Endothelial cell of umbilical vein (primary cell): ENCODE results near the gene ARHGAP31.

Source experiments
- EZH2 ChIP-seq: IDR thresholded peaks from 2 replicates; pipeline ENCODE4 v1.6.1; 2012; ENCODE audit warnings: borderline replicate concordance, low read depth, mild to moderate bottlenecking, moderate library complexity, low read length, inconsistent platforms; ENCODE audit not compliant: severe bottlenecking
- FOS ChIP-seq: IDR thresholded peaks from 2 replicates; pipeline ENCODE4 v1.6.1; 2011; ENCODE audit warnings: mild to moderate bottlenecking, low read length, moderate library complexity, borderline replicate concordance; ENCODE audit not compliant: insufficient read depth
- GATA2 ChIP-seq: IDR thresholded peaks from 2 replicates; pipeline ENCODE4 v1.7.0; 2011; ENCODE audit warnings: low read depth, mild to moderate bottlenecking, moderate library complexity, mixed read lengths, low read length; ENCODE audit not compliant: insufficient read length, insufficient read depth
- MYC ChIP-seq: IDR thresholded peaks from one replicate; pipeline ENCODE4 v1.6.1; 2011; ENCODE audit warnings: mild to moderate bottlenecking, low read depth, low read length
- POLR2A ChIP-seq: IDR thresholded peaks from 2 replicates; pipeline ENCODE4 v1.6.1; 2012; ENCODE audit warnings: low read depth, mild to moderate bottlenecking, control low read depth, low read length
- POLR2AphosphoS5 ChIP-seq: IDR thresholded peaks from 2 replicates; pipeline ENCODE4 v1.6.1; 2012; ENCODE audit warnings: low read depth, mild to moderate bottlenecking, control low read depth, low read length, moderate library complexity; ENCODE audit not compliant: insufficient read depth
- TF ChIP-seq, protein P1 (sequence below), 2 donors: IDR thresholded peaks; 1 replicate in 1 of 2; 2 replicates in 1 of 2; pipeline ENCODE4 v1.5.1; 2011; ENCODE audit warnings: low read length in 2 of 2, mild to moderate bottlenecking in 2 of 2, moderate library complexity in 2 of 2, control low read depth in 1 of 2, inconsistent platforms in 1 of 2, low read depth in 1 of 2; ENCODE audit not compliant: insufficient read depth in 1 of 2; ENCODE audit errors: extremely low read depth in 1 of 2
- TF ChIP-seq, protein P2 (sequence below): IDR thresholded peaks from 2 replicates; pipeline ENCODE4 v1.6.1; 2011; ENCODE audit not compliant: insufficient read depth, insufficient read length

DNA sequence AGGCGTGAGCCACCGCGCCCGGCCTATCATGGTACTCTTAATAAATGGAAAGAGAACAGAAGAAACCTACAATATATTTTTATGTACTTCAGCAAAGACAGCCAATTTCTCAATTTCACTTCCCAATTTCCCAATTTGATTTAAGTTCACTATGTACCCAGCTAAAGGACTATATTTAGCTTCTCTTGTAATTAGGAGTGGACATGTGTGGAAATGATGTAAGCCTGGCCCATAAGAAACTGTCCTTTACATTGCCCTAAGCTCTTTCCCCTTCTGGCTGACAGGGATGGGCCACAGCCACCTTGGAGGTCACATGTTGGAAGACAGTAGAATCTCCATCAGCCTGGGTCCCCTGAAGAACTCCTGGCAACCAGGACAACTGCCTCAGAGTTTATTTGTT is 163.1 kb downstream of the ARHGAP31 start:
- TF ChIP-seq EZH2 (no peak), POLR2AphosphoS5 (no peak), POLR2A (no peak), MYC (no peak), GATA2 (no peak), FOS (no peak)
- TF ChIP-seq, protein P1, sequence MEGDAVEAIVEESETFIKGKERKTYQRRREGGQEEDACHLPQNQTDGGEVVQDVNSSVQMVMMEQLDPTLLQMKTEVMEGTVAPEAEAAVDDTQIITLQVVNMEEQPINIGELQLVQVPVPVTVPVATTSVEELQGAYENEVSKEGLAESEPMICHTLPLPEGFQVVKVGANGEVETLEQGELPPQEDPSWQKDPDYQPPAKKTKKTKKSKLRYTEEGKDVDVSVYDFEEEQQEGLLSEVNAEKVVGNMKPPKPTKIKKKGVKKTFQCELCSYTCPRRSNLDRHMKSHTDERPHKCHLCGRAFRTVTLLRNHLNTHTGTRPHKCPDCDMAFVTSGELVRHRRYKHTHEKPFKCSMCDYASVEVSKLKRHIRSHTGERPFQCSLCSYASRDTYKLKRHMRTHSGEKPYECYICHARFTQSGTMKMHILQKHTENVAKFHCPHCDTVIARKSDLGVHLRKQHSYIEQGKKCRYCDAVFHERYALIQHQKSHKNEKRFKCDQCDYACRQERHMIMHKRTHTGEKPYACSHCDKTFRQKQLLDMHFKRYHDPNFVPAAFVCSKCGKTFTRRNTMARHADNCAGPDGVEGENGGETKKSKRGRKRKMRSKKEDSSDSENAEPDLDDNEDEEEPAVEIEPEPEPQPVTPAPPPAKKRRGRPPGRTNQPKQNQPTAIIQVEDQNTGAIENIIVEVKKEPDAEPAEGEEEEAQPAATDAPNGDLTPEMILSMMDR (IDR thresholded peaks at IDR 0.05; ENCODE audit: extremely low read depth in 1 of 2, insufficient read depth in 1 of 2, low read depth in 1 of 2, low read length in 2 of 2): no peak
- TF ChIP-seq, protein P2, sequence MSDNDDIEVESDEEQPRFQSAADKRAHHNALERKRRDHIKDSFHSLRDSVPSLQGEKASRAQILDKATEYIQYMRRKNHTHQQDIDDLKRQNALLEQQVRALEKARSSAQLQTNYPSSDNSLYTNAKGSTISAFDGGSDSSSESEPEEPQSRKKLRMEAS: no peak
